ENCODE results near the gene RIMBP3C.
"Not testable (repeated sequence)": the region's sequence is repeated elsewhere in the genome, so short reads cannot be mapped to it uniquely, and the experiment has no call there.

DNA sequence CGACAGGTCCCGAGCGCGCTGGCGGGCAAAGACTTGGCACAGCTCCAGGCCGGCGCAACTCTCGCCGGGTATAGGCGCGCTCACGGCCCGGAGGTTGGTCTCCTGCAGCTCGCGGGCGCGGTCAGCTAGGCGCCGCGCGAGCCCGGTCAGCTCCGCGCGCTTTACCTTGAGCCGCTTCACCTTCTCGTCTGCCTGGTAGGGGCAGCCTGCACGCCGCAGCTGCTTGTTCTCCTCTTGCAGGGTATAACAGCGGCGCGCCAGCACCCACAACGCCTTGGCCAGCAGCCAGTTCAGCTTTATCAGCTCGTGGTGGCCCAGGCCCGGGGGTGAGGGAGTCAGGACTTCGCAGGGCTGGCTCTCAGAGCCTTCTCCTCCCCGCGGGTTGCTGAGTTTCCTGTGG lies 1.7 kb downstream of the RIMBP3C start:
- not testable (repeated sequence) for TF ChIP-seq POLR2A, CTCF (IDR thresholded peaks at IDR 0.05)
